ENCODE results near the gene PHF20.

- TF ChIP-seq CTCF (IDR thresholded peaks at IDR 0.05; ENCODE audit: insufficient read depth, low read depth, low read length) (no peak), EZH2 (IDR thresholded peaks at IDR 0.05; ENCODE audit: insufficient read depth, low read length) (no peak)
Observed at GRCh38 chr20:35891375-35891774, 119.6 kb downstream of the PHF20 start.

All from astrocyte (in vitro differentiated cells and primary cell).